ENCODE results near the gene KRTAP5-10. TPM values are rescaled to one million over a fixed set of nuclear protein-coding genes. Genes with fewer than 3 reads are reported as not detected.
"Not testable (repeated sequence)": the region's sequence is repeated elsewhere in the genome, so short reads cannot be mapped to it uniquely, and the experiment has no call there.

The KRTAP5-10 gene, protein sequence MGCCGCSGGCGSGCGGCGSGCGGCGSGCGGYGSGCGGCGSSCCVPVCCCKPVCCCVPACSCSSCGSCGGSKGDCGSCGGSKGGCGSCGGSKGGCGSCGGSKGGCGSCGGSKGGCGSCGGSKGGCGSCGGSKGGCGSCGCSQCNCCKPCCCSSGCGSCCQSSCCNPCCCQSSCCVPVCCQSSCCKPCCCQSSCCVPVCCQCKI
- total RNA-seq (2021; fragmentation: NEBNext Ultra II Directional; extraction: Animal tissue kit (Norgen Biotek cat#: 25700)): not detected
- long read RNA-seq: 0 reads

DNA sequence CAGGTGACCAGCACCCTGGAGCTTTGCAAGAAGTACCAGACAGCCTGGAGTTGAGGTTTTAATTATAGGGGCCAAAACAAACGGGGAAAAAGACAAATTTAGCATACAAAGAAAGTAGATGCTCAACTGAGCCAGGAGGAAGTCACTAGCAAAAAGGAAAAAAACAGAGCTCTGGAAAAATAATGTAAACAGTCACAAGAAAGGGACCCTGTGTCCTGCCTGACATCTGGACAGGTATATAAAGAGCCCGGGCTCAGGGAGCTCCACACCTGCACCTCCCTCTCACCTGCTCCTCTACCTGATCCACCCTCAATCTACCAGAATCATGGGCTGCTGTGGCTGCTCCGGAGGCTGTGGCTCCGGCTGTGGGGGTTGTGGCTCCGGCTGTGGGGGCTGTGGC, at the start of gene KRTAP5-10:
Gene KRTAP5-10, plus strand, starts transcription at position 301 of the 400 bp plus-strand sequence. Its CDS starts 25 bp downstream, at position 326.
- H3K27me3 Mint-ChIP-seq (ENCODE audit: insufficient read depth): peaks cover 23% of the 10 kb centered on the region
- no peaks in the 10 kb centered on the region for H3K36me3 Mint-ChIP-seq (ENCODE audit: low read depth)
- no peak for DNase-seq
- no peak within 1 kb of the TSS for H3K4me3 Mint-ChIP-seq
- H3K9me3 Mint-ChIP-seq: no peaks in the 10 kb centered on the region; the same call in 1 of the 2 replicates
- H3K4me1 Mint-ChIP-seq (ENCODE audit: low read depth): peaks cover 17% of the 10 kb centered on the region
- TF ChIP-seq, protein P1, sequence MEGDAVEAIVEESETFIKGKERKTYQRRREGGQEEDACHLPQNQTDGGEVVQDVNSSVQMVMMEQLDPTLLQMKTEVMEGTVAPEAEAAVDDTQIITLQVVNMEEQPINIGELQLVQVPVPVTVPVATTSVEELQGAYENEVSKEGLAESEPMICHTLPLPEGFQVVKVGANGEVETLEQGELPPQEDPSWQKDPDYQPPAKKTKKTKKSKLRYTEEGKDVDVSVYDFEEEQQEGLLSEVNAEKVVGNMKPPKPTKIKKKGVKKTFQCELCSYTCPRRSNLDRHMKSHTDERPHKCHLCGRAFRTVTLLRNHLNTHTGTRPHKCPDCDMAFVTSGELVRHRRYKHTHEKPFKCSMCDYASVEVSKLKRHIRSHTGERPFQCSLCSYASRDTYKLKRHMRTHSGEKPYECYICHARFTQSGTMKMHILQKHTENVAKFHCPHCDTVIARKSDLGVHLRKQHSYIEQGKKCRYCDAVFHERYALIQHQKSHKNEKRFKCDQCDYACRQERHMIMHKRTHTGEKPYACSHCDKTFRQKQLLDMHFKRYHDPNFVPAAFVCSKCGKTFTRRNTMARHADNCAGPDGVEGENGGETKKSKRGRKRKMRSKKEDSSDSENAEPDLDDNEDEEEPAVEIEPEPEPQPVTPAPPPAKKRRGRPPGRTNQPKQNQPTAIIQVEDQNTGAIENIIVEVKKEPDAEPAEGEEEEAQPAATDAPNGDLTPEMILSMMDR (IDR thresholded peaks at IDR 0.05): no peak
- H3K27ac Mint-ChIP-seq: no peak within 1 kb of the TSS

DNA sequence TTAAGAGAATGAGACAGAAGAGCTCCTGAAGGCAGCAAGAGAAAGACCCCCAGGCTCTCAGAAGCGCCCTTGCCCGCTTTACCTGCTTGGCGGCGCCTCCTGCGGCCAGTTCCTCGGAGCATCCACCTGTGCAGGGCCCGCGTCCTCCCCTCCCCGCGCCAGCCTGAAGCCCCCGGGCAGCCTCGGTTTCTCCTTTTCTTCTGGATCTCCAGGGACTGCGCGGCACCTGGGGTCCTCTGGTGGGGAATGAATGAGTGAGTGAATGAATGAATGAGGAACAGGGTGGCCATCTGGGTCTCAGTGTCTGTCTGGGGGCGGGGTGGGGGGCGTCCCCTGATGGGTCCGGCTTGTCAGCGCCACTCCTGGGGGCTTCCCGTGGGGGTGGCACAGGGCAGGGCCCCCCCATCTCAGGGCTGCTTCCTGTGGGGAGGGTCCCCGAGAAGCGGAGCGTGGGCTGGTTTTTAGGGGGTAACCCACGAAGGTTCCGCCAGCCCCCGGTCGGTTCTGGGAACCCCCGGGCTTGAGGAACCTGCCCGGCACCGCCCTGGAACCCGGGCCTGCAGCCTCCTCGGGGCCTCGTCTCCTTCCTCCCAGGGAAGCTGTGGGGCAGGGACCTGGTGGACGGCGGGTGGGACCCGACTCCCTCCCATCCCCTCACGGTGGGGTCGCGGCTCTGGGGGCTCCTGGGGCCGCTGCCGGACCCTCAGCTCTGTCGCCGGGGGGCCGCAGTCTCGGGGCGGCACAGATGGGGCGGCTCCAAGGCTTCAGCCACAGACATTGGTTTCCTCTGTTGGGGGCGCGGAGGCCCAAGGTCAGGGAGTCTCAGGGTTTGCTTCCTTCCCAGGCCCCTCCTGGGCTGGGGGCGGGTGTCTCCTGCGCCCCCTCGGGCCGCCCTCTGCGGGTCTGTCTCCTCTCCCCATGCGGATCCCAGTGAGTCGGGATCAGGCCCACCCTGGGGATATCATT, 46.6 kb upstream of the KRTAP5-10 start:
- TF ChIP-seq, protein P1 (IDR thresholded peaks at IDR 0.05): no peak
- Mint-ChIP-seq H3K9me3 (no peaks in the 10 kb centered on the region), H3K36me3 (ENCODE audit: low read depth) (no peaks in the 10 kb centered on the region), H3K27ac (no peak overlapping the region), H3K27me3 (ENCODE audit: insufficient read depth) (peaks cover 2% of the 10 kb centered on the region), H3K4me3 (no peak overlapping the region), H3K4me1 (ENCODE audit: low read depth) (no peaks in the 10 kb centered on the region)
- DNase-seq: no peak

DNA sequence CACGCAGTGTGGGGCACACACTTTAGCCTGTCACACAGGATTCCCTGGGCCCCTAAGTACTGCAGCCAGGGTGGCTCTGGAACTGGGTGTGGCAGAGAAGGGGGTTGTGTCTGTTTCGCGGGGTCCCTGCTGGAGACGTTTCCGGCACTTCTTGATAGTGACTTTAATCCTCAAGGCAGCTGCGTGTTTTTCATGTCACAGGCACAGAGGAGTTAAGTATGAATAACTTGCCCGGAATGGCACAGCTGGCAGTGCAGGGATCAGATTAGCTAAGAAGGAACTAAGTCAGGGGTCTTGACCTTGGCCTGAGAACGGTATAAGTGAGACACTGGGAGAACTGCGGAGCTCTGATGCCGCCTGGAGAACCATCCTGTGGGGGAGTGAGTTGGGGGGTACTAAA, 45.8 kb upstream of the KRTAP5-10 start:
- Mint-ChIP-seq H3K9me3 (no peaks in the 10 kb centered on the region), H3K27ac (no peak overlapping the region), H3K36me3 (ENCODE audit: low read depth) (no peaks in the 10 kb centered on the region), H3K27me3 (ENCODE audit: insufficient read depth) (peaks cover 5% of the 10 kb centered on the region; the same call in 1 of the 2 replicates), H3K4me1 (ENCODE audit: low read depth) (no peaks in the 10 kb centered on the region), H3K4me3 (no peak overlapping the region)
- DNase-seq: no peak
- TF ChIP-seq, protein P1 (IDR thresholded peaks at IDR 0.05): no peak

DNA sequence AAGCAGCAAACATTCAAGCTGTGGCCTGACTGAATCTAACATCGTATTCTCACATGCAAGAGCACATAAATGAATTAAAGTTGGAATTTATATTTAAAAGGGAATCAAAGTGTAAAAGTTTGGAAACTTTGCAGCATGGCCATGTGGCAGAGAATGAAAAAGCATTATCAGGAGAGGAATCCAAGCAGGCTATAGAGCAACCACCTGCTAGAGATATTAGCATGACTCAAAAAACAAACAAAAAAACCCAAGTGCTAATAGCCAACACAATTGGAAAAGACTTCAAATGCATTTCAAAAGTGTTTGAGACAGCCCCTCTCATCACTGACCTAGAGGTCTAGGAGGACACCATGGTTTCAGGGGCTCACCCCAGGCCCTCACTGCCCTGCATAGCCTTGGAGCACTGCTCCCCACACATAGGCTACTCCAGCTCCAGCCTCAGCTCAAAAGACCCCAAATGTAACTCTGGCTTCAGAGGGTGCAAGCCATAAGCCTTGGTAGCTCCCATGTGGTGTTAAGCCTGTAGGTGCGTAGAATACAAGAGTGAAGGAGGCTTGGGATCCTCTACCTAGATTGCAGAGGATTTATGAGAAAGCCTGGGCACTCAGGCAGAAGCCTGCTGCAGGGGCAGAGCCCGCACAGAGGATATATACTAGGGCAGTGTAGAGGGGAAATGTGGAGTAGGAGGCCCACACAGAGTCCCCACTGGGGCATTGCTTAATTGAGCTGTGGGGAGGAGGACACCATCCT, 40.0 kb upstream of the KRTAP5-10 start:
- no peaks in the 10 kb centered on the region for H3K4me1 Mint-ChIP-seq (ENCODE audit: low read depth)
- no peak overlapping the region for H3K4me3 Mint-ChIP-seq
- DNase-seq: no peak
- H3K27me3 Mint-ChIP-seq (ENCODE audit: insufficient read depth): peaks cover 10% of the 10 kb centered on the region
- TF ChIP-seq, protein P1 (IDR thresholded peaks at IDR 0.05): no peak
- H3K9me3 Mint-ChIP-seq: no peaks in the 10 kb centered on the region
- H3K36me3 Mint-ChIP-seq (ENCODE audit: low read depth): no peaks in the 10 kb centered on the region
- H3K27ac Mint-ChIP-seq: no peak overlapping the region

DNA sequence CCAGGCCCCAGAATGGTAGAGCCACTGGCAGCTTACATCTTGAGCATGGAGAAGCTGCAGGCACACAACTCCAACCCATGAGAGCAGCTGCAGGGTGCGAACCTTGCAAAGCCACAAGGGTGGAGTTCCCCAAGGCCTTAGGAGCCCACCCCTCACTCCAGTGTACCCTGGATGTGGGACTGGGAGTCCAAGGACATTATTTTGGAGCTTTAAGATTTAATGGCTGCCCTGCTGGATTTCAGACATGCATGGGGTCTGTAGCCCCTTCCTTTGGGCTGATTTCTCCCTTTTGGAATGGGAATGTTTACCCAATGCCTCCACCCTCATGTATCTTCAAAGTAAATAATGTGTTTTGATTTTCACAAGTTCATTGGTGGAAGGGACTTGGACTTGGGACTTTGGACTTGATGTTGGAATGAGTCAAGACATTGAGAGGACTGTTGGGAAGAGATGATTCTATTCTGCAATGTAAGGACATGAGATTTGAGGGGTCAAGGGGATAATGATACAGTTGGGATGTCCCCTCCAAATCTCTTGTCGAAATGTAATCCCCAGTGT, 39.3 kb upstream of the KRTAP5-10 start:
- no peaks in the 10 kb centered on the region for H3K36me3 Mint-ChIP-seq (ENCODE audit: low read depth)
- H3K4me3 Mint-ChIP-seq: no peak overlapping the region
- H3K27ac Mint-ChIP-seq: no peak overlapping the region
- peaks cover 10% of the 10 kb centered on the region for H3K27me3 Mint-ChIP-seq (ENCODE audit: insufficient read depth)
- DNase-seq: no peak
- H3K4me1 Mint-ChIP-seq (ENCODE audit: low read depth): no peaks in the 10 kb centered on the region
- no peaks in the 10 kb centered on the region for H3K9me3 Mint-ChIP-seq
- TF ChIP-seq, protein P1 (IDR thresholded peaks at IDR 0.05): no peak

DNA sequence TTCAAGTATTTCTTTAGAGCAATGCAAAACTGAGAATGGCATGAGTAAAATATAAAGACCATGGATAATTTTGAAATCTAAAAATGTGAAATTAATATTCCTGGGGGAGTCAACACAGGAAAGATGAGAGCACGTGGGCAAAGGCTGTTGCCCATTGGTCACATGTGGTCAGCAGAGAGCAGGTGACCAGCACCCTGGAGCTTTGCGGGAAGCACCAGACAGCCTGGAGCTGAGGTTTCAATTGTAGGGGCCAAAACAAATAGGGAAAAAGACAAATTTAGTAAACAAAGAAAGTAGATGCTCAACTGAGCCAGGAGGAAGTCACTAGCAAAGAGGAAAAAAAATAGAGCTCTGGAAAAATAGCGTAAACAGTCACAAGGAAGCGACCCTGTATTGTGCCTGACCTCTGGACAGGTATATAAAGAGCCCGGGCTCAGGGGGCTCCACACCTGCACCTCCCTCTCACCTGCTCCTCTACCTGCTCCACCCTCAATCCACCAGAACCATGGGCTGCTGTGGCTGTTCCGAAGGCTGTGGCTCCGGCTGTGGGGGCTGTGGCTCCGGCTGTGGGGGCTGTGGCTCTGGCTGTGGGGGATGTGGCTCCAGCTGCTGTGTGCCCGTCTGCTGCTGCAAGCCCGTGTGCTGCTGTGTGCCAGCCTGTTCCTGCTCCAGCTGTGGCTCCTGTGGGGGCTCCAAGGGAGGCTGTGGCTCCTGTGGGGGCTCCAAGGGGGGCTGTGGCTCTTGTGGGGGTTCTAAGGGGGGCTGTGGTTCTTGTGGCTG, 38.4 kb upstream of the KRTAP5-10 start, which contains the start of gene KRTAP5-7:
Gene KRTAP5-7, plus strand, starts transcription at position 472 of the 780 bp plus-strand sequence. Its CDS starts 34 bp downstream, at position 506.
- not testable (repeated sequence) for H3K36me3 Mint-ChIP-seq (ENCODE audit: low read depth); DNase-seq; H3K9me3 Mint-ChIP-seq; H3K4me3 Mint-ChIP-seq; H3K4me1 Mint-ChIP-seq (ENCODE audit: low read depth); H3K27ac Mint-ChIP-seq
- H3K27me3 Mint-ChIP-seq (ENCODE audit: insufficient read depth): peaks cover 10% of the 10 kb centered on the region

All from HFFc6 (cell line).